OCI-LY3 (cell line): ENCODE measurements around the gene DCBLD1.

Experiments used
- H2AFZ ChIP-seq: fragments of 200-600, 300-600 bp; shearing (Covaris generic); 2 replicates; pipeline ENCODE4 v1.6.0; 2014; ENCODE audit warnings: antibody characterized with exemption, low read depth, low read length
- H3K27ac ChIP-seq: fragments of 200-600, 300-600 bp; sonication (generic); 2 replicates; pipeline ENCODE4 v1.5.1; 2014; ENCODE audit warnings: mild to moderate bottlenecking, low read length, moderate library complexity, mixed read lengths
- H3K27me3 ChIP-seq: fragments of 200-600, 300-600 bp; sonication (generic); 2 replicates; pipeline ENCODE4 v1.6.1; 2014; ENCODE audit warnings: low read depth, low read length, mixed read lengths
- H3K36me3 ChIP-seq: fragments of 200-600, 300-600 bp; sonication (generic); replicated peaks from 2 replicates; pipeline ENCODE3; 2014; ENCODE audit warnings: low read depth, low read length, mixed read lengths
- H3K4me1 ChIP-seq: fragments of 300-600, 200-600 bp; sonication (generic); 2 replicates; pipeline ENCODE4 v1.6.1; 2014; ENCODE audit warnings: low read length, mixed read lengths
- H3K4me2 ChIP-seq: fragments of 200-600, 300-600 bp; sonication (generic); 2 replicates; pipeline ENCODE4 v1.6.1; 2014; ENCODE audit warnings: low read length, mixed read lengths
- H3K4me3 ChIP-seq: fragments of 300-600, 200-600 bp; sonication (generic); 2 replicates; pipeline ENCODE4 v1.5.1; 2014; ENCODE audit warnings: antibody characterized with exemption, mild to moderate bottlenecking, low read length, moderate library complexity
- H3K79me2 ChIP-seq: fragments of 300-600, 200-600 bp; shearing (Covaris generic); 2 replicates; pipeline ENCODE4 v1.6.1; 2014; ENCODE audit warnings: mild to moderate bottlenecking, low read length, mixed read lengths
- H3K9ac ChIP-seq: fragments of 300-600, 200-600 bp; shearing (Covaris generic); 2 replicates; pipeline ENCODE4 v1.6.0; 2014; ENCODE audit warnings: mild to moderate bottlenecking, low read length, moderate library complexity
- H3K9me3 ChIP-seq: fragments of 200-600, 300-600 bp; shearing (Covaris generic); 2 replicates; pipeline ENCODE4 v1.6.1; 2014; ENCODE audit warnings: low read length, mixed read lengths; ENCODE audit not compliant: insufficient read depth
- H4K20me1 ChIP-seq: fragments of 200-600, 300-600 bp; sonication (generic); 2 replicates; pipeline ENCODE4 v1.6.1; 2016; ENCODE audit warnings: low read length, mixed read lengths; ENCODE audit not compliant: insufficient read depth
- EZH2phosphoT487 ChIP-seq: fragments of 200-600 bp; shearing (Covaris generic); IDR thresholded peaks from 2 replicates; pipeline ENCODE4 v1.6.1; 2018; ENCODE audit warnings: antibody characterized with exemption, mixed run types, low read depth
- TF ChIP-seq, protein P1 (sequence below): fragments of 200-600, 300-600 bp; sonication (generic); IDR thresholded peaks from 2 replicates; pipeline ENCODE4 v1.5.1; 2014; ENCODE audit warnings: antibody characterized with exemption, low read length, low read depth

DCBLD1 gene

DNA sequence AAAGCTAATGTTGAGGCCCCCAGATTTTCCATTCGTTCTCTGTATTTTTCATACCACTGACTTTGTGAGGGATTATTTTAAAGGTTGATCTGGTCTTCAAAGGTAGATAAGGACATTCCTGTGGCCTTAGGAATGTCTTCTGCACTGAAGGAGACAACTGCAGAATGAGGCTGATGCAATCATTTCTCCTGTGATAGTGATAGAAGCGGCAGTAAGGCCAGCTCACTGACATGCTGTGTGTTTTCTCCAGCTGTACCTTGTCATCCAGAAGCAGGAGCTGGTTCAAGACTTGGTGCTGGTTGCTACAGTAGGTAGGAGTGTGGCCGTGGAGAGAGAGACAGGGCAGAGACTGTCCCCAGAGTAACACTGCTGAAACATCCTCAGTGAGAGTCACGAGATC lies 53.8 kb downstream of the DCBLD1 start:
- Histone ChIP-seq H3K9me3 (no peaks in the 10 kb centered on the region), H2AFZ (no peak overlapping the region), H4K20me1 (no peaks in the 10 kb centered on the region), H3K27ac (no peak overlapping the region), H3K4me1 (no peaks in the 10 kb centered on the region), H3K79me2 (no peaks in the 10 kb centered on the region), H3K9ac (no peak overlapping the region), H3K4me3 (no peak overlapping the region), H3K4me2 (no peak overlapping the region), H3K27me3 (no peaks in the 10 kb centered on the region), H3K36me3 (no peaks in the 10 kb centered on the region)
- no peak for TF ChIP-seq EZH2phosphoT487
- TF ChIP-seq, protein P1, sequence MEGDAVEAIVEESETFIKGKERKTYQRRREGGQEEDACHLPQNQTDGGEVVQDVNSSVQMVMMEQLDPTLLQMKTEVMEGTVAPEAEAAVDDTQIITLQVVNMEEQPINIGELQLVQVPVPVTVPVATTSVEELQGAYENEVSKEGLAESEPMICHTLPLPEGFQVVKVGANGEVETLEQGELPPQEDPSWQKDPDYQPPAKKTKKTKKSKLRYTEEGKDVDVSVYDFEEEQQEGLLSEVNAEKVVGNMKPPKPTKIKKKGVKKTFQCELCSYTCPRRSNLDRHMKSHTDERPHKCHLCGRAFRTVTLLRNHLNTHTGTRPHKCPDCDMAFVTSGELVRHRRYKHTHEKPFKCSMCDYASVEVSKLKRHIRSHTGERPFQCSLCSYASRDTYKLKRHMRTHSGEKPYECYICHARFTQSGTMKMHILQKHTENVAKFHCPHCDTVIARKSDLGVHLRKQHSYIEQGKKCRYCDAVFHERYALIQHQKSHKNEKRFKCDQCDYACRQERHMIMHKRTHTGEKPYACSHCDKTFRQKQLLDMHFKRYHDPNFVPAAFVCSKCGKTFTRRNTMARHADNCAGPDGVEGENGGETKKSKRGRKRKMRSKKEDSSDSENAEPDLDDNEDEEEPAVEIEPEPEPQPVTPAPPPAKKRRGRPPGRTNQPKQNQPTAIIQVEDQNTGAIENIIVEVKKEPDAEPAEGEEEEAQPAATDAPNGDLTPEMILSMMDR = no peak

DNA sequence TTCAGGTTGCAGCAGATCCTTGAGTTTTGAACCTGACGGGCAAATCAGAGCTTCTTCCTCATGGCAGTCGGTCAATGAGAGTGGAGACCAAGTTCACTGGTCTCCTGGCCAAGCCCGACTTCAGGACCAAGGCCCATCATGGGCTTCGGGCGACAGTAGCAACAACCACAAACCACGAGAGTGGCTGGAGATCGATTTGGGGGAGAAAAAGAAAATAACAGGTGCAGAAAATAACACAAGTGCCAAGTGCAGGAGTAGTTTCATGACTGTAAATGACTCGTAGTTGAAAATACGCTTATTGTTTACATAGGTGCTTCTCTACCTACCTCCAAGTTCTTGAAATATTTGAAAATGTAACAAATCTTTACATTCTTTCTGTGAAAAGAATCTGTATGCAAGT lies 56.1 kb downstream of the DCBLD1 start:
- Histone ChIP-seq H3K4me2 (no peak overlapping the region), H3K9ac (no peak overlapping the region)
- no peak for TF ChIP-seq EZH2phosphoT487
- TF ChIP-seq, protein P1 = no peak

DNA sequence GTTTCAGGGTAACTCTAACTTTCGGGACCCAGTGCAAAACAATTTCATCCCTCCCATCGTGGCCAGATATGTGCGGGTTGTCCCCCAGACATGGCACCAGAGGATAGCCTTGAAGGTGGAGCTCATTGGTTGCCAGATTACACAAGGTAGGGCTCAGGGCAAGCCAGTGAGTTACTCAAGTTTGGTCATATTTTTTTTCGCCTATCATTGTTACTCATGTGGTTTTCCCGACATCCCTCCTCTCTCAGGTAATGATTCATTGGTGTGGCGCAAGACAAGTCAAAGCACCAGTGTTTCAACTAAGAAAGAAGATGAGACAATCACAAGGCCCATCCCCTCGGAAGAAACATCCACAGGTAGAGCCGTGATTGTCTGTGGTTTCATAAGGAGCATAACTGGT lies 58.2 kb downstream of the DCBLD1 start:
- Histone ChIP-seq H2AFZ (no peak overlapping the region), H4K20me1 (no peaks in the 10 kb centered on the region), H3K4me2 (no peak overlapping the region), H3K4me1 (no peaks in the 10 kb centered on the region), H3K79me2 (no peaks in the 10 kb centered on the region), H3K27ac (no peak overlapping the region), H3K4me3 (no peak overlapping the region), H3K9me3 (no peaks in the 10 kb centered on the region), H3K36me3 (no peaks in the 10 kb centered on the region), H3K9ac (no peak overlapping the region), H3K27me3 (no peaks in the 10 kb centered on the region)
- TF ChIP-seq, protein P1 = no peak
- TF ChIP-seq EZH2phosphoT487 = no peak

More for the DNA sequence above, 56.1 kb downstream of the DCBLD1 start:
- Histone ChIP-seq H4K20me1 (no peaks in the 10 kb centered on the region), H3K79me2 (no peaks in the 10 kb centered on the region), H3K27ac (no peak overlapping the region), H3K9me3 (no peaks in the 10 kb centered on the region), H3K27me3 (no peaks in the 10 kb centered on the region), H3K4me3 (no peak overlapping the region), H3K36me3 (no peaks in the 10 kb centered on the region), H3K4me1 (no peaks in the 10 kb centered on the region), H2AFZ (no peak overlapping the region)

DNA sequence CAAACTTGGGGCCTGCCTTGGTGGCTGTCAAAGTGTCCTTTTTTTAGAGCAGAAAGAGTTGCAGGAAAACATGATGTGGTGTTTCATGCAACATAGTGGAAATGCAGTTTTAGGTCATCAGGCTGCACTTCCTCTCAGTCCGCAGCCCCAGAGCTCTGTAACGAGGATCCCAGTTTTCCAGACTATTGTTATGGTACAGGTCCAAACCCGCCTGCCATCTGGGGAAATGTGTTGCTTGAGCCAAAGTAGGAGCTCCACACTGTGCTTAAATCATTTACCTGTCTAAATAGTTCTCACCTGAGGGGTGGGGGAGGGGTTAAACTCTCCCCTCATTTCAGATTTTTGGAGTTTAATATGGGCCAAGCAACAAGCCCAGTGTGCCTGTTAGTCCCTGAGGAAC lies 60.0 kb downstream of the DCBLD1 start:
- no peaks in the 10 kb centered on the region for H3K36me3 ChIP-seq
- TF ChIP-seq, protein P1 = no peak
- no peak for TF ChIP-seq EZH2phosphoT487

More for the DNA sequence above, 60.0 kb downstream of the DCBLD1 start:
- Histone ChIP-seq H4K20me1 (no peaks in the 10 kb centered on the region), H3K9me3 (no peaks in the 10 kb centered on the region), H3K4me3 (no peak overlapping the region), H3K4me2 (no peak overlapping the region), H3K79me2 (no peaks in the 10 kb centered on the region), H3K4me1 (no peaks in the 10 kb centered on the region), H3K27ac (no peak overlapping the region), H2AFZ (no peak overlapping the region), H3K9ac (no peak overlapping the region), H3K27me3 (no peaks in the 10 kb centered on the region)
